GM20000 (cell line): ENCODE results near the gene TSPEAR.
"Not testable (repeated sequence)": the region's sequence is repeated elsewhere in the genome, so short reads cannot be mapped to it uniquely, and the experiment has no call there.

Source experiments
- DNase-seq: peaks from one replicate; pipeline ENCODE4 v3.0.0; 2012; ENCODE audit warnings: low spot score
- TF ChIP-seq, protein P1 (sequence below): IDR thresholded peaks from 2 replicates; pipeline ENCODE4 v1.5.1; 2012; ENCODE audit warnings: mild to moderate bottlenecking, control low read depth; ENCODE audit errors: extremely low read depth, missing control alignments

TSPEAR gene

DNA sequence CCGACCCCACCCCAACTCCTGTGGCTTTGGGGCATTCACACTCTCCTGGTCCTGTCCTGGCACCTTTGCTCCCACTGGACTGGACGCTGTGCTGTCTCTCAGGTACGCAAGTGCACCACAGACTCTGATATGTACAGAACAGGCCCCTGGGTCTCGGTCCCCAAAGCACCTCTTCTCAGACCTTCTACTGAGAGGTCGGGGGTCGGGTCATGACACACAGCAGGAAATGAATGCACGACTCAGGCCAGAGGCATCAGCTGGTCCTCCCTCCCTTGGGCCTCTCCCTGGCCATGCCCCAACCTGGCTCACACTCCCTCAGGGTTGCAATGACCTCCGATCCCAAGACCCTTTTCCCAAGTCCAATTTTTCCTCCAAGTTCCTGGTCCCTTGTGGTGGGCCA lies 16.2 kb downstream of the TSPEAR start:
- DNase-seq = no peak
- TF ChIP-seq, protein P1, sequence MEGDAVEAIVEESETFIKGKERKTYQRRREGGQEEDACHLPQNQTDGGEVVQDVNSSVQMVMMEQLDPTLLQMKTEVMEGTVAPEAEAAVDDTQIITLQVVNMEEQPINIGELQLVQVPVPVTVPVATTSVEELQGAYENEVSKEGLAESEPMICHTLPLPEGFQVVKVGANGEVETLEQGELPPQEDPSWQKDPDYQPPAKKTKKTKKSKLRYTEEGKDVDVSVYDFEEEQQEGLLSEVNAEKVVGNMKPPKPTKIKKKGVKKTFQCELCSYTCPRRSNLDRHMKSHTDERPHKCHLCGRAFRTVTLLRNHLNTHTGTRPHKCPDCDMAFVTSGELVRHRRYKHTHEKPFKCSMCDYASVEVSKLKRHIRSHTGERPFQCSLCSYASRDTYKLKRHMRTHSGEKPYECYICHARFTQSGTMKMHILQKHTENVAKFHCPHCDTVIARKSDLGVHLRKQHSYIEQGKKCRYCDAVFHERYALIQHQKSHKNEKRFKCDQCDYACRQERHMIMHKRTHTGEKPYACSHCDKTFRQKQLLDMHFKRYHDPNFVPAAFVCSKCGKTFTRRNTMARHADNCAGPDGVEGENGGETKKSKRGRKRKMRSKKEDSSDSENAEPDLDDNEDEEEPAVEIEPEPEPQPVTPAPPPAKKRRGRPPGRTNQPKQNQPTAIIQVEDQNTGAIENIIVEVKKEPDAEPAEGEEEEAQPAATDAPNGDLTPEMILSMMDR = no peak

DNA sequence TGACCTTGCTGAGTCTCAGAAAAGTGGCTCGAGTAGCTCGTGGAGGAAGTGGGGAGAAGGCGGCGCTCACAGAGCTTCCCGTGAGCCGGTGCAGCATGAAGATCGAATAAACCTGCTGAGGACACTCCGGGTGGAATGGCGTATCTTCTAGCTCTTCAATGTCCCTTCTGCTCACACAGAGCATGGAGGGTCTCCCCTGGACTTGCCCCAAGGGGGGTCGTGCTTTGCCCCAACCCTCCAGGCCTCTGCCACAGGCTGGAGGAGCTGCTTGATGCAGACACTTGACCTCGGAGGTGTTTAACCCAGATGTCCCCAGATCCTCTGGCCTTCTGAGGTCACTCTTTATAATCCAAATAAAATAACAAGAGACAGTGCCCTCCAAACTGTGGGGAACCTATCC lies 16.6 kb downstream of the TSPEAR start:
- TF ChIP-seq, protein P1 = no peak
- DNase-seq = no peak

DNA sequence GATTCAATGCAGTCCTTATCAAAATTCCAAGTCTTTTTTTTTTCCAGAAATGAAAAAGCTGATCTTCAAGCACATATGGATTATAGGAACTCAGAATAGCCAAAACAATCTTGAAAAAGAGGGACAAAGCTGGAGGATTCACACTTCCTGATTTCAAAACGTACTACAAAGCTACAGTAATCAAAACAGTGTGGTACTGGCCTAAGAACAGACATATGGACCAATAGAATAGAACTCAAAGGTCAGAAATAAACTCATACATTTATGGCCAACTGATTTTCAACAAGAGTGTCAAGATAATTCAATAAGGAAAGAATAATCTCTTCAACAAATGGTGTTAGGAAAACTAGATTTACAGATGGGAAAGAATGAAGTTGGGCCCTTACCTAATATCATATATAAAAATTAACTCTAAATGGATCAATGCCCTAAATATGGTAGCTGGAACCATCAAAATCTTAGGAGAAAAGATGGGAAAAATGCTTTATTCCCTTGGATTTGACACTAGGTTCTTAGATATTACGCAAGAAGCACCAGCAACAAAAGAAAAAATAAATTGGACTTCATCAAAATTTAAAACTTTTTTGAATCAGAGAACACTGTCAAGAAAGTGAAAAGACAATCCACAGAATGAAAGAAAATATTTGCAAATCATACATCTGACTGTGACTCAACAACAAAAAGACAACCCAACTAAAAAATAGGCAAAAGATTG lies 18.4 kb downstream of the TSPEAR start:
- DNase-seq = no peak
- TF ChIP-seq, protein P1 = no peak

DNA sequence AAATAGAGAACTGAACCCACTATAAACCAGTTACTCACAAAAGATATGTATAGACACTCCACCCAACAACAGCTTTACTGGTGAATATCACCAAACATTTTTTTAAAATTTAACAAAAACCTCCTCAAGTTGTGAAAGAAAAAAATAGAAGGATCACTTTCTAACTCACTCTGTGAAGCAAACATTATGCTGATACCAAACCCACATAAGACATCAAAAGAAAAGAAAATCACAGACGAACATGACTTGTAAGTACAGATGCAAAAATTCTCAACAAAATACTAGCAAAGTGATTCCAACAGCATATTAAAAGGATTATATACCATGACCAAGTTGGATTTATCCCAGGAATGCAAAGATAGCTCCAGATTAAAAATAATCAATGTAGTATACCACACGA lies 19.7 kb downstream of the TSPEAR start:
- TF ChIP-seq, protein P1 = no peak
- DNase-seq = no peak

DNA sequence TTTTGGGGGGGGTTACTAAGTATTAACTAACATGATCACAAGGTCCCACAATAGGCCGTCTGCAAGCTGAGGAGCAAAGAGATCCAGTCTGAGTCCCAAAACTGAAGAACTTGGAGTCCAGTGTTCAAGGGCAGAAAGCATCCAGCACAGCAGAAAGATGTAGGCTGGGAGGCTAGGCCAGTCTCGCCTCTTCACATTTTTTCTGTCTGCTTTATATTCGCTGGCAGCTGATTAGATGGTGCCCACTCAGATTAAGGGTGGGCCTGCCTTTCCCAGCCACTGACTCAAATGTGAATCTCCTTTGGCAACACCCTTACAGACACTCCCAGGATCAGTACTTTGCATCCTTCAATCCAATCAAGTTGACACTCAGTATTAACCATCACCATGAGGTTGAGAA lies 21.6 kb downstream of the TSPEAR start:
- not testable (repeated sequence) for DNase-seq

DNA sequence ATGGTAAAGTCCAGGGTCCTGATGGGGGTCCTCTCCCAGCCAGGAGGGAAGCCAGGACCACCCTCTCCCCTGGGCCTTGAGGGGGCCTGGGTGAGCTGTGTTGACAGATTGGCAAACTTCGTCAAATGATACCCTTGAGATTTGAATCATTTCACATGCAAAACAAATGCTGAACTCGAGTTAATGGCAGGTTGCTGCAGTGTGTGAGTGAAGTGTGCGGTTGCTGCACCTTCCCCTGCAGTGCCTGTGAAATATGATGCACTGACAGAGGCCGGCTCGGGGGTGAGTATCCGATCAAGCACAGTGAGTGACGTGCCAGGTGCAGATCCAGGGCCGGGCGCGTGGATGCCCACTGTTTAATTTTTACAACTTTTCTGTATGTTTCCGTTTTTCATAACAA lies 23.7 kb downstream of the TSPEAR start:
- TF ChIP-seq, protein P1 = no peak
- no peak for DNase-seq

DNA sequence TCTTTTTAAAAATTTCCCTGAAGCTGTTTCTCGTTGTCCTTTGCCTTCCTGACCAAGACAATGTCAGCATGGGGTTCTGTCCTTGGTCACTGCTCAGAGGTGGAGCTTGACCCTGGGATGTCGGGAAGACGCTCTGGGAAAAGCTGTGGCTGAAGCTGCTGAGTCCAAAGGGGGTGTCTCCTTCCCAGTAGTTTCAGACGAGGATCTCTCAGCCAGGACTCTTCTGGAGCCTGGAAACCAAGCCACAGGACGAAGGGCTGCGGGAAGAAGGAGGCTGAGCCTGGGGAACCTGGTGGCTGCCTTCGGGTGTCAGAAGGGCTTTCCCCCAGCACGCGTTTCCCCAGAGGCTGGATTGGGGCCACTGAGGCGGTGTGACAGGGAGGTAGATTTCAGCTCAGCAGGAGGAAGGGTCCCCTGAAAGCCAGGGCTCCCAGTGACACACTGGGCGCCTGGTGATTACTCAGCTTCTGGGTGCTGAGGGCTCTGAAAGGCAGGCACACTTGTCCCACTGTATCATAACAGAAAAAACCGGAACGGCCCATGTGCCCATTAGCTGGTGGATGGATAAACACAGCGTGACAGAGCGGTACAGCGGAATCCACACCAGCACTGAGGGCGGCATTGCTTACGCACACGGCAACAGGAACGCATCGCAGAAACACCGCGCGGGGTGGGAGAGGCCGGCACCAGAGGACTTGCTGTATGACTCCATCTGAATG lies 24.4 kb downstream of the TSPEAR start:
- no peak for DNase-seq
- TF ChIP-seq, protein P1 = no peak
